OCI-LY1 (cell line): ENCODE results near the gene CELF2.

ENCODE experiments used
- CTCF ChIP-seq: fragments of 200-600 bp; sonication (generic), shearing (Covaris generic); IDR thresholded peaks from 2 replicates; pipeline ENCODE4 v1.5.1; 2017; ENCODE audit warnings: mild to moderate bottlenecking, antibody characterized with exemption, low read length, moderate library complexity, mixed read lengths
- EZH2 ChIP-seq: fragments of 200-600 bp; sonication (generic), shearing (Covaris generic); IDR thresholded peaks from 2 replicates; pipeline ENCODE4 v1.8.0; 2017; ENCODE audit warnings: borderline replicate concordance, mixed run types, mild to moderate bottlenecking, antibody characterized with exemption, low read length, moderate library complexity, mixed read lengths

GRCh38 chr10:11373717-11374171 lies 356.1 kb downstream of the CELF2 start:
- no peak for TF ChIP-seq CTCF
- no peak for TF ChIP-seq EZH2
